ENCODE results near the gene SMARCAL1.

SMARCAL1 gene

GRCh38 chr2:216424274-216424673 is 12.0 kb downstream of the SMARCAL1 start:
- H3K4me3 ChIP-seq (ENCODE audit: low read depth, low read length), result no peak overlapping the region
- DNase-seq (ENCODE audit: low read depth), result no peak

DNA sequence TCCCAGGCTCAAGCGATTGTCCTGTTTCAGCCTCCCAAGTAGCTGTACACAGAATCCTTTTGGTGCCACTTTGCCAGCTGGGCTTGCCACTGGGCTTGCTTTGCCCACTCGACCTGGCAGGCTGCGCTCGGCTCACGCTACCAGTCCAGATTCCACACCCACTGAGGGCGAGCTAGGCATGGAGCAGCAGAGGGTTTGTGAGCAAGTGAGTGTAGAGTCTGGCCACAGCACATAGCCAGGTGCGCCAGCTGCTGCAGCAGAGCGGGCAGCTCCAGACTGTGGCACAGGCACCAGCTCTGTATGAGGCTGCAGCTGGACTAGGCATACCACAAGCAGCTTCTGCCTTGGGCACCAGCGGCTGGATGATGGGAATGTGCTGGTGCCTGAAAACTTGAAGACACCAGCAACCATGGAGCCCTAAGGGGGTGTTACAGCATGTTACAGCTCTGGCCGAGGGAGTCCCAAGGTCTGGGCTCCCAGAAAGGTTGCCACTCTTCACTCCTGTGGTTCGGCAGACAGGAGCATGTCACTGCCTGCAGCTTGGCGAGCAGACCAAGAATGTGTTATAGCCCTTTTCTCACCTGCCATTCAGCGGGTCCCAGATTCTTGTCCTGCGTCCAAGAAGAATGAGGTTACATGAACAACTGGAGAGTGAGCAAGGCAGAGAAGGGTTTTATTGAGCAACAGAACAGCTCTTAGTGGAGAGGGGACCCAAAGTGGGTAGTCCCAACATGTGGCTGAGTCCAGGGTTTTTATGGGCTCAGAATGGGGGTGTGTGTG is 12.9 kb downstream of the SMARCAL1 start:
- H3K4me3 ChIP-seq (ENCODE audit: low read depth, low read length), result no peak overlapping the region
- no peak for DNase-seq (ENCODE audit: low read depth)

DNA sequence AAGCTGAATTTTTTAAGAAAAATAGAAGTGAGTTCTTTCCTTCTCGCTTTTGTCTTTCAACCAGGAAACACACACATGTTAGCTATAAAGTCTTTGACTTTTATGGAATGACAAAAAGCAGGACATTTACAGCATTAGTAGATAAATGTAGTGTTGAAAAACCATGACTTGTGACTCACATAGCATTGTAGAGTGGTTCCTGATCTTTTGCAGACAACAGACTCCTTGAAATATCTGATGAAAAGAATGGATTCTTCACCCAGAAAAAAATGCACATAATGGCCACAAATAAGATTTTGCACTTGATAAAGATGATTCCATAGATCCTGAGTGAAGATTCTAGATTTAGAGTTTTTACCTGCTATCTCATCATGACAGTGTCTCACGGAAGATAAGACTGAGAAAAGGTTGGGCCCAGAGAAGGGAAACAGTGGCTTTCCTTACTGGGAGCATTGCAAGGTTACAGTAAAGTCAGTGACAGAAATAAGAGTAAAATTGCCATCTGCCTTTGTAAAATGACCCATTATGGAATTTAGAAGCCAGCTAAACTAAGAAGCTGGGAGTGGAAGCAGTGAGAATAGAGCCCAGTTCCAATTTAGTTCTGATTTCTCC is 14.0 kb downstream of the SMARCAL1 start:
- H3K4me3 ChIP-seq (ENCODE audit: low read depth, low read length), result no peak overlapping the region
- DNase-seq (ENCODE audit: low read depth), result peak; percentile 17

DNA sequence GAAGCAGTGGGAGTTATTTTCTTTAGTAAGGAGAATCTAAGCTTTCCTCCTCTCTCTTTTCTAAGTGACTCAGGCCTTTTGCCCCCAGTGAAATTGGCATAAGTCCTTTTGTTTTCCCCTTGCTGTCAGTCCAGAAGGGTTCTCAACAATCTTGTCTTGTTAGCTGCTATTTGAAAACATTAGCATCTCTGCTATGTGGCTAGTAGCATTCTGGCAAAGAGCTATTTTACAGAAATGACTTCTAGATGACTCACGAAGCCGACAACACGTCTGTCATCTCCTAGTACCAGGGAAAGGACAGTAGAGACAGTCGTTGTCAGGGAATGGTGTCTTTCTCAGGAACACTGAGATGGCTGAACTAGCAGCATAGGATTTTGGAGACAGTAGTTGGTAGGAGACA is 14.7 kb downstream of the SMARCAL1 start:
- no peak overlapping the region for H3K4me3 ChIP-seq (ENCODE audit: low read depth, low read length)
- DNase-seq (ENCODE audit: low read depth), result peak; percentile 21

DNA sequence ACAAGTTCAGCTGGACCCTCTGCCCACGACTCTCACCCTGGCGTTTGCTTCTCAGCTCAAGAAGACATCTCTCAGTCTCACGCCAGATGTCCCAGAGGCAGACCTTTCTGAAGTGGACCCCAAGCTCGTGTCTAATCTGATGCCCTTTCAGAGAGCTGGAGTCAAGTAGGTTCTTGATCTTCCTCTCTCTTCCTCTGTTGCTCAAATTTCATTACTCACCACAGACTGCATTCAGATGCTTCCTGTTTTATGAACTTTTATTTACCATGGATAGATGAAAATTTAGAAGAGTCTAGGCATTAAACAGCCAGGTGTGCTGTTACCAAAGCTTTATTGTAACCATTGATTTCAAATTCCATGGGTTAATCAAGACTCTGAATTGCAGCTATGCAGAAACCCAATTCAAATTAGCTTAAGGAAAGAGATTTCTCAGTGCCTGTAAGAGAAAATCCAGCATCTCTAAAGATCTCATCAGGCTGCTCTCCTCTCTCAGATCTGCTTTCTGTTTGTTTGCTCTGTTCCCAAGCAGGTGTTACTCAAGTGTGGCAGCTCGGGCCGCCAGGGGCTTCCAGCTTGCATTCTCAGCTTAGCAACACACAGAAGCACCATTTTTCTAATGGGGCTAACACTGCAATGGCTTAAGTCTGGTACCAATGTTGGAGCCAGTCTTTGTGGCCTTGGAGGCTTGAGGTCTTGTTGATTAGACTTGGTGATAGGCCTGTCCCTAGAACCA is 16.5 kb downstream of the SMARCAL1 start:
- no peak overlapping the region for H3K4me3 ChIP-seq (ENCODE audit: low read depth, low read length)
- DNase-seq (ENCODE audit: low read depth), result no peak

DNA sequence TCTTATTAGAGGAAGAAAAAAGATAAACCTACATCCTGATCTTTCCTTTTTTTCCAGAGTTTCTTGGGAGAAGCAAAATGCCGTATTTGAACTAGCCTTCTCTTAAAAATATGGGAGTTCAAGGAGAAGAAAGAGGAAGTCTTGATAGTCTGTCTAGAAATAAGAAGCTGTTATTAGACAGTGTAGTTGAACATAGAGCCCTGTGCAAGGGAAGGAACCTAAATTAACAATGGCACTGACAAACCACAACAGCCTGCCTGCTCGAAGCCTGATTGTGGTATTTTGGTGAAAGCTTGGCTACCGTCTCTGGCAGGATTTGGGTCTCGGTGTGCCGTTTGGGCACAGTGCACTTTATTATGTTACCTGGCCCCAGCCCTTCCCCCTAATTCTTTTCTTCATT is 17.1 kb downstream of the SMARCAL1 start:
- DNase-seq (ENCODE audit: low read depth), result no peak

DNA sequence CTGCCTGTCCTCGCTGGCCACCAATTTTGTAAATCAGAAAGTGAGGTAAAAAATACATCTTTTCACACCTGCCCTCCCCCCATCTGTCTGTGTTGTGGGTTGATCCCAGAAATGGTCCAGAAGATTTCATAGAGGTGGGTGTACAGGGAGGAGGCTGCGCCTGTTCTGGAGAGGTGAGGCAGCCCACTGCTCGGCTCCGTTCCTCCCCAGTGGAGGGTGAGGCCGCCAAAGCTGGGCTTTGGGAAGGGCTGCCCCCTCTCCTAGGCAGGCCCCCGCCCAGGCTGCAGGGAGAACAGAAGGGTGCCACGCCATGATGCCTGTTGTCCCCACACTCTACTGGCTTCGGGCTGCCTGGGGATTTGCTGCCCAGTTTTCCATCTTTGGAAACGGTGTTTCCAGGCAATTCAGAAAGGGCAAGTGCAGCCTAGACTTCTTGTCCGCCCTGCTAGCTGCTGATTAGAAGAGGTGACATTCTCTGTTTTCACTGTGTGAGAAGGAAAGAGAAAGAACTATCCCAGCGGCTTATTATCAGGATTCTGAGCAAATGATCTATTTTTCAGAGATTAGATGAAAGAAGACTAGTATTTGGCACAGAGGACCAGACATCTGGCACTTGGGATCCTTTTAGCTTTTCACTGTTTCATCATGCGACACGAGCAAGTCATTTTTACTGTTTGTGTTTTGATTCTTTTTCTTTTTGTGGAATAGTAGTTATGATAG is 18.7 kb downstream of the SMARCAL1 start:
- DNase-seq (ENCODE audit: low read depth), result no peak
- H3K4me3 ChIP-seq (ENCODE audit: low read depth, low read length), result no peak overlapping the region

More for the DNA sequence above, 17.1 kb downstream of the SMARCAL1 start:
- H3K4me3 ChIP-seq (ENCODE audit: low read depth, low read length), result no peak overlapping the region

GRCh38 chr2:216431531-216431856 is 19.2 kb downstream of the SMARCAL1 start:
- H3K4me3 ChIP-seq (ENCODE audit: low read depth, low read length), result no peak overlapping the region
- DNase-seq (ENCODE audit: low read depth), result no peak

DNA sequence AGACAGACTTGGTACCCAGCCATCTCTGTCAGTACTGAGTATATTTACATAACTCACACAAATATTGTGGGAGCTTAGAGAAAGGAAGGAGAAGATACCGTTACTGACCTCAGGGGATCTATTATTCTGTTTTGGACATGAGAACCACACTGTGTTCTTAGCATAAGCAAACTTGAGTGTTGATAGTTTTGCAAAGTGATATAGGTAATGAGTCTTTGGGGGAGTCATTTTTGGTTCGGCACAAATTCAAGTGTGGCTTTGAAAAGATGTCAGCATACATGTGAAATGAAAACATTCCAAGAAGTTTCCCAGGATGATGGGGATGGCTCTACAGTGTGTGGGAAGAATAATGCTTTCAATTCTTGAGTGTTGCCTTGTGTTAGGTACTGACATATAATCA is 24.1 kb downstream of the SMARCAL1 start:
- H3K4me3 ChIP-seq (ENCODE audit: low read depth, low read length), result no peak overlapping the region
- DNase-seq (ENCODE audit: low read depth), result peak; percentile 54

GRCh38 chr2:216441308-216442010 is 29.2 kb downstream of the SMARCAL1 start:
- no peak overlapping the region for H3K4me3 ChIP-seq (ENCODE audit: low read depth, low read length)
- no peak for DNase-seq (ENCODE audit: low read depth)

DNA sequence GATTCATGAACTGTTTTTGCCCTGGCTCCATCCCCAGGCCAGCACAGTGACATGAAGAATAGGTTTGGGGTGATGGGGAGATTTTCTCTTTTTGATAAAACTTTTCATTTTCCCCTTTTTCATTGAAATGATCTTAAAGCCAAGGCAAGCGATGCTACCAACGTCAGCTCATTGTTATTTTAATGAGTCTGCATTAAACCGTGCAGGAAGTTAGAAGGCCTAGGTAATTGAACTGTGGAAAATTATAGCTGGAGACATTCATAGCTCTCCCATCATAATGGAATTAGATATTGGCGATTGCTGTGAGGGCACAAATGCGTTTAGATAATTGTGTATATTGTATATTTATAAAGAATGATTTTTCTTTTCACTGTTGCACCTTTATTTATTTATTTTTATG is 33.2 kb downstream of the SMARCAL1 start:
- no peak overlapping the region for H3K4me3 ChIP-seq (ENCODE audit: low read depth, low read length)
- no peak for DNase-seq (ENCODE audit: low read depth)

- no peak for DNase-seq (ENCODE audit: low read depth)
Observed at GRCh38 chr2:216446343-216446742, 34.1 kb downstream of the SMARCAL1 start.

GRCh38 chr2:216447293-216447692 is 35.0 kb downstream of the SMARCAL1 start:
- no peak for DNase-seq (ENCODE audit: low read depth)
- H3K4me3 ChIP-seq (ENCODE audit: low read depth, low read length), result no peak overlapping the region

More at GRCh38 chr2:216446343-216446742, 34.1 kb downstream of the SMARCAL1 start:
- H3K4me3 ChIP-seq (ENCODE audit: low read depth, low read length), result no peak overlapping the region

GRCh38 chr2:216448829-216449228 is 36.5 kb downstream of the SMARCAL1 start:
- no peak overlapping the region for H3K4me3 ChIP-seq (ENCODE audit: low read depth, low read length)
- no peak for DNase-seq (ENCODE audit: low read depth)

- DNase-seq (ENCODE audit: low read depth), result no peak
- H3K4me3 ChIP-seq (ENCODE audit: low read depth, low read length), result no peak overlapping the region
Observed at GRCh38 chr2:216450346-216450745, 38.1 kb downstream of the SMARCAL1 start.

DNA sequence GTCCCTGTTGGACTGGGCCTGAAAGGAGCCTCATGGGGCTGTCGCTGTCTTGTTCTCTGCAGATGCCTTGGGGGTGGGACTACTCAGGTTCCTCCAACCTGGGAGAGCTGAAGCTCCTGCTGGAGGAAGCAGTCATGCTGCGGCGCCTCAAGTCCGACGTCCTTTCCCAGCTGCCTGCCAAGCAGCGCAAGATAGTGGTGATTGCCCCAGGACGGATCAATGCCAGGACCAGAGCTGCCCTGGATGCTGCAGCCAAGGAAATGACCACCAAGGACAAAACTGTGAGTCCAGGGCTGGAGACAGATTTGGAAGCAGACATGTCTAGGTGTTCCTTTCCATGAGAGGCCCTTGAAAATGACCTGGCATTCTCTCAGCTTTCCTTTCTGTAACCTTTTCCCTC is 38.5 kb downstream of the SMARCAL1 start:
- no peak overlapping the region for H3K4me3 ChIP-seq (ENCODE audit: low read depth, low read length)
- DNase-seq (ENCODE audit: low read depth), result no peak

DNA sequence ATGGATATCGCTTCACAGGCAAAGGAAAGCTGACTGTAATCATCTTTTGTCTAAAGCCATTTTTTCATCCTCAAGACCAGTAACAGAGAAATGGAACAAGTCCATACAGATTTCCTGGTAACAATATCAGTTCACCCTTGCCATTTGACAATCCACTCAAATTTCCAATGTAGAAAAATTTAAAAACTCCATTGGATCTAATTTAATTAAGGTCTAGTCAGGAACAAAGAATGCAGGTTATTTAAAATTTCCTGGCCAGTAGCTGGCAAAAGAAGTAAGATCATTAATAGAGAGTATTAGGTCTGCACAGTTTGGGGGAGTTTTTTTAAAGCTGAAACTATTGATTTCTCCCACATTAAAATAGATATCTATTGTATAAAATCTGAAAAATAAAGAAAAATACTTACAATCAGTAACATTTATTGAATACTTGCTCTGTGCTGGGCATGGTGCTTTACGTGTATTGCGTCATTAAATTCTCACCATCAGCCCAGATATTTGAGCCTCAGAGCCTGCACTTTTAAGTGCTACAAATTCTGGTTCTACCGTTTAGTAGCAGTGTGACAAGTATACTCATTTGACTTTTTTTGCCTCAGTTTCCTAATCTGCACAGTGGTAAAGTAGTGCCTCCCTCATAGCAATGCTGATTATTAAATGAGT is 41.8 kb downstream of the SMARCAL1 start:
- no peak overlapping the region for H3K4me3 ChIP-seq (ENCODE audit: low read depth, low read length)
- DNase-seq (ENCODE audit: low read depth), result no peak

DNA sequence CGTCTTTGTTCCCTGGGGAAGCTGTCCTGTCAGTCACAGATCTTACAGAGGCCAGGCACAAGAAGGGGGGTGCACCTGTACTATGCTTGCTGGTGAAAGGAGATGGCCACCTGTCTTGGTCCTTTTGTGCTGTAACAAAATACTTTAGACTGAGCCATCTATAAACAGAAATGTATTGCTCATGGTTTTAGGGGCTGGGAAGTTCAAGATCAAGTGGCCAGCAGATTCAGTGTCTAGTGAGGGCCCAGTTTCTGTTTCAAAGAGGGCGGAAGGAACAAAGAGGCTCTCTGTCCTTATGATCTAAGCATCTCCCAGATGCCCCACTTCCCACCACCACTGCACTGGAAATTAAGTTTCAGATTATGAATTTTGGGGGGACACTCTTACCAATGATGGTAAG is 50.9 kb downstream of the SMARCAL1 start:
- H3K4me3 ChIP-seq (ENCODE audit: low read depth, low read length), result no peak overlapping the region
- no peak for DNase-seq (ENCODE audit: low read depth)

DNA sequence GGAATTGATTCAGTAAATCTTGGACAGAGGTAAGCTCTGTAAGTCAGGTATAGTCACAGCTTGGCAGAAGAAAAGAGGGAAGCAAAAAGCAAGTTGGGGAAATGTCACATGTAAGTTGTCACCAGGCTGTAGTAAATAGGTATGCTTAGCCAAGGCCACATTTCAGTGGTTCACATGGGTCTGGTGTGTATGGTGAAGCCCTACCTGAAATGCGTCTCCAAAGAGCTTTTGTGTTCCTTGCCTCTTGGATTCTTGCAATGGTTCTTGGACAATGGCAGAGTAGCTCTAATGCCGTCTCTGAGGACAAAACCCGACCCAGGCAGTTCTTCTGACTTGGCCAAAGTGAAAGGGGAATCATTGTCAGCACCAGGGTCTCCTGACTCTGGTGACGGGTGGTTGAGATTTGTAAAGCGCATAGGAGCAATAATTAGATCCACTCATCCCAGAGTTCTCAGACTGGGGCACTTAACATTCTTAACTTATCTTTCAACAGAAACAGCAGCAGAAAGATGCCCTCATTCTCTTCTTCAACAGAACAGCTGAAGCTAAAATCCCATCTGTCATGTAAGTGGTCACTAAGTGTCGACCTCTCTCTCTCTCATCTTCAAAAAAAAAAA is 51.9 kb downstream of the SMARCAL1 start:
- DNase-seq (ENCODE audit: low read depth), result no peak
- H3K4me3 ChIP-seq (ENCODE audit: low read depth, low read length), result no peak overlapping the region
